Spleen (tissue), 11 donors: Measurements from ENCODE around the gene PIAS4. TPM values are rescaled to one million over a fixed set of nuclear protein-coding genes. Genes with fewer than 3 reads are reported as not detected.

ENCODE experiments used
- DNase-seq: peaks from one replicate; pipeline ENCODE4 v3.0.0-alpha.2; 2020
- H3K27ac ChIP-seq, 8 donors: fragments of 200-600 bp; sonication (generic) in 7 of 8; 1 replicate in 4 of 8; 2 replicates in 4 of 8; pipeline versions ENCODE4 v1.5.0 to v1.8.0; 2016 to 2021; ENCODE audit warnings: inconsistent platforms in 4 of 8, mild to moderate bottlenecking in 4 of 8, moderate library complexity in 1 of 8
- H3K27me3 ChIP-seq, 7 donors: fragments of 200-600 bp; sonication (generic) in 6 of 7; replicated peaks in 1 of 7; 1 replicate in 4 of 7; 2 replicates in 3 of 7; pipeline versions ENCODE4 v1.5.0 to v1.8.0; 2016 to 2021; ENCODE audit warnings: inconsistent platforms in 3 of 7, mild to moderate bottlenecking in 1 of 7
- H3K36me3 ChIP-seq, 6 donors: fragments of 200-600 bp; sonication (generic) in 5 of 6; 1 replicate in 4 of 6; 2 replicates in 2 of 6; pipeline versions ENCODE4 v1.5.0 to v1.8.0; 2016 to 2021; ENCODE audit warnings: inconsistent platforms in 2 of 6
- H3K4me1 ChIP-seq, 6 donors: fragments of 200-600 bp; sonication (generic) in 5 of 6; 1 replicate in 3 of 6; 2 replicates in 3 of 6; pipeline versions ENCODE4 v1.5.0 to v1.8.0; 2016 to 2021; ENCODE audit warnings: inconsistent platforms in 3 of 6
- H3K4me3 ChIP-seq, 8 donors: fragments of 200-600 bp; sonication (generic) in 7 of 8; 1 replicate in 4 of 8; 2 replicates in 4 of 8; pipeline versions ENCODE4 v1.5.0 to v1.8.0; 2016 to 2021; ENCODE audit warnings: inconsistent platforms in 4 of 8, mild to moderate bottlenecking in 4 of 8, moderate library complexity in 2 of 8
- H3K9me3 ChIP-seq, 8 donors: fragments of 200-600 bp; sonication (generic) in 7 of 8; 1 replicate in 4 of 8; 2 replicates in 4 of 8; pipeline versions ENCODE4 v1.5.0 to v1.8.0; 2016 to 2021; ENCODE audit warnings: inconsistent platforms in 4 of 8
- POLR2A ChIP-seq, 3 donors: fragments of 450-650 bp; IDR thresholded peaks; one replicate each; pipeline ENCODE4 v1.5.1; 2017; ENCODE audit warnings: antibody characterized with exemption in 3 of 3, mild to moderate bottlenecking in 1 of 3
- POLR2AphosphoS5 ChIP-seq, 3 donors: sonication (generic); formaldehyde crosslinking; IDR thresholded peaks; one replicate each; pipeline ENCODE4 v1.5.1; 2017; ENCODE audit warnings: antibody characterized with exemption in 3 of 3
- WGBS, 5 donors: extraction: QIAGEN DNeasy Blood & Tissue Kit in 3 of 5; methylation state at CpG; one replicate each; pipeline versions ENCODE4 v1.1.5 to v1.1.7; 2013 to 2018; 5-methylcytosine and 5-hydroxymethylcytosine counted together
- intact Hi-C: fragments of 100-400 bp; cut with DNase I; formaldehyde crosslinking; loops from one replicate; pipeline ENCODE4 v1.15.0; 2023; ENCODE audit warnings: low total_unique reads
- polyA plus RNA-seq, 3 donors: library from polyadenylated mRNA; stranded (reverse); fragments of 200-250 nt; gene quantifications; one replicate each; pipeline ENCODE4 v1.2.1, GENCODE V29; 2013
- total RNA-seq, 7 donors: library from RNA; depleted of rRNA in 3 of 7; stranded (reverse); fragments of >200 nt in 3 of 7; fragmentation: NEBNext Ultra II Directional in 4 of 7; extraction: Animal tissue kit (Norgen Biotek cat#: 25700) in 4 of 7; gene quantifications; one replicate each; pipeline versions ENCODE4 v1.1.0 to v1.2.1, GENCODE V29; 2016 to 2021
- TF ChIP-seq, protein P1 (sequence below), 11 experiments: fragments of 200-600 bp in 7 of 11; fragments of 450-650 bp in 4 of 11; sonication (generic) in 4 of 11; IDR thresholded peaks in 8 of 11; conservative IDR thresholded peaks in 3 of 11; 1 replicate in 7 of 11; 2 replicates in 4 of 11; pipeline versions ENCODE4 v1.4.0 to v1.8.0; 2016 to 2021; ENCODE audit warnings: antibody characterized with exemption in 11 of 11, inconsistent platforms in 4 of 11, mild to moderate bottlenecking in 1 of 11
- donor health status: healthy with polysubstance abuse.
- donor health status: DM: no; HTN: no; CAD: no; lungs with moderate emphysema.
- donor health status: DM: no; HTN: no; CAD: no.
- donor health status: Bipolar disorder and iron deficiency.
- donor health status: healthy.
- donor health status: DM: no; HTN: no; CAD: no.
- donor health status: DM: yes; HTN: yes; CAD: no.

The PIAS4 gene
- total and polyA plus RNA-seq, 10 donors, result 6.2 to 30.5 (median 22.3) TPM

- Histone ChIP-seq H3K27me3 (no peaks in the 10 kb centered on the region), H3K9me3 (peaks cover 0 to 9% (median 0%) of the 10 kb centered on the region in 8 donors), H3K36me3 (peaks cover 0 to 94% (median 39%) of the 10 kb centered on the region in 6 donors), H3K27ac (no peak overlapping the region), H3K4me3 (no peak overlapping the region), H3K4me1 (peaks cover 0 to 34% (median 13%) of the 10 kb centered on the region in 6 donors)
- DNase-seq, result no peak
- intact Hi-C loops, result no loop called here
- no peak for TF ChIP-seq POLR2A (IDR thresholded peaks at IDR 0.05)
- peak in 1 of 3 donors; percentile 42 for TF ChIP-seq POLR2AphosphoS5 (IDR thresholded peaks at IDR 0.05)
- TF ChIP-seq, protein P1, sequence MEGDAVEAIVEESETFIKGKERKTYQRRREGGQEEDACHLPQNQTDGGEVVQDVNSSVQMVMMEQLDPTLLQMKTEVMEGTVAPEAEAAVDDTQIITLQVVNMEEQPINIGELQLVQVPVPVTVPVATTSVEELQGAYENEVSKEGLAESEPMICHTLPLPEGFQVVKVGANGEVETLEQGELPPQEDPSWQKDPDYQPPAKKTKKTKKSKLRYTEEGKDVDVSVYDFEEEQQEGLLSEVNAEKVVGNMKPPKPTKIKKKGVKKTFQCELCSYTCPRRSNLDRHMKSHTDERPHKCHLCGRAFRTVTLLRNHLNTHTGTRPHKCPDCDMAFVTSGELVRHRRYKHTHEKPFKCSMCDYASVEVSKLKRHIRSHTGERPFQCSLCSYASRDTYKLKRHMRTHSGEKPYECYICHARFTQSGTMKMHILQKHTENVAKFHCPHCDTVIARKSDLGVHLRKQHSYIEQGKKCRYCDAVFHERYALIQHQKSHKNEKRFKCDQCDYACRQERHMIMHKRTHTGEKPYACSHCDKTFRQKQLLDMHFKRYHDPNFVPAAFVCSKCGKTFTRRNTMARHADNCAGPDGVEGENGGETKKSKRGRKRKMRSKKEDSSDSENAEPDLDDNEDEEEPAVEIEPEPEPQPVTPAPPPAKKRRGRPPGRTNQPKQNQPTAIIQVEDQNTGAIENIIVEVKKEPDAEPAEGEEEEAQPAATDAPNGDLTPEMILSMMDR (IDR thresholded peaks at IDR 0.05 in 8 of 11, conservative IDR thresholded peaks at IDR 0.05 in 3 of 11), result no peak
- WGBS, 5 donors, result 68 to 80% (median 69%) methylated on average over 7 to 11 of the region's 11 CpGs
Measured at GRCh38 chr19:4025317-4025716, 17.8 kb downstream of the PIAS4 start.

GRCh38 chr19:4027146-4027545, 19.6 kb downstream of the PIAS4 start:
- intact Hi-C loops, result no loop called here
- no peak overlapping the region for H3K4me3 ChIP-seq
- peak in 2 of 3 donors; percentile 19 to 59 for TF ChIP-seq POLR2AphosphoS5 (IDR thresholded peaks at IDR 0.05)
- no peak for TF ChIP-seq POLR2A (IDR thresholded peaks at IDR 0.05)
- TF ChIP-seq, protein P1 (IDR thresholded peaks at IDR 0.05 in 8 of 11, conservative IDR thresholded peaks at IDR 0.05 in 3 of 11), result no peak
- H3K27ac ChIP-seq, result no peak overlapping the region
- peaks cover 0 to 3% (median 0%) of the 10 kb centered on the region in 8 donors for H3K9me3 ChIP-seq
- no peak for DNase-seq
- WGBS, 5 donors, result 90 to 96% (median 92%) methylated on average over 16 of the region's 16 CpGs
- peaks cover 0 to 94% (median 47%) of the 10 kb centered on the region in 6 donors for H3K36me3 ChIP-seq
- H3K27me3 ChIP-seq, result no peaks in the 10 kb centered on the region
- H3K4me1 ChIP-seq, result peaks cover 0 to 21% (median 11%) of the 10 kb centered on the region in 6 donors

GRCh38 chr19:4028334-4029246, 21.1 kb downstream of the PIAS4 start:
- H3K4me3 ChIP-seq, result no peak overlapping the region
- no peaks in the 10 kb centered on the region for H3K27me3 ChIP-seq
- no peak overlapping the region for H3K27ac ChIP-seq
- WGBS, 5 donors, result 92 to 95% (median 94%) methylated on average over 32 to 48 of the region's 48 CpGs
- H3K9me3 ChIP-seq, result no peaks in the 10 kb centered on the region
- intact Hi-C loops, result no loop called here
- peaks cover 0 to 9% (median 3%) of the 10 kb centered on the region in 6 donors for H3K4me1 ChIP-seq
- DNase-seq, result no peak
- peaks cover 0 to 100% (median 59%) of the 10 kb centered on the region in 6 donors for H3K36me3 ChIP-seq
- TF ChIP-seq POLR2A (IDR thresholded peaks at IDR 0.05), result no peak
- peak in 1 of 3 donors; percentile 3 for TF ChIP-seq POLR2AphosphoS5 (IDR thresholded peaks at IDR 0.05)
- TF ChIP-seq, protein P1 (IDR thresholded peaks at IDR 0.05 in 8 of 11, conservative IDR thresholded peaks at IDR 0.05 in 3 of 11), result no peak

DNA sequence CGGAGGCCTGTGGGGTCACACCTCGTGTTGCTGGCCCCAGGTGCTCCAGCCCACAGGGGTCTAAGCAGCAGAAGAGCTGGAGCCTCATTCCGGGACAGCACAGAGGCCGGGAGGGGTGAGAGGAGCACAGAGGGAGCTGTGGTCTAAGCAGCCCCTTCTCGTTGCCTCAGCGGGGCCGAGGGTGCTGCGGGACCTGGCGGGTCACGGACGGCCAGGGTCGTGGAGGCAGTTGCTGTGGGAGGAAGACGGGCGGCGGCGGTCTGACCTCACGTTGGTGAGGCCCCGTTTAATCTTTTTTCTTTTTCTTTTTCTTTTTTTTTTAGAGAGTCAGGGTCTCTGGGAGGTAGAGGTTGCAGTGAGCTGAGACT, 21.7 kb downstream of the PIAS4 start:
- Histone ChIP-seq H3K4me1 (peaks cover 0 to 3% (median 0%) of the 10 kb centered on the region in 6 donors), H3K9me3 (no peaks in the 10 kb centered on the region), H3K4me3 (no peak overlapping the region), H3K27me3 (no peaks in the 10 kb centered on the region), H3K36me3 (peaks cover 0 to 100% (median 61%) of the 10 kb centered on the region in 6 donors), H3K27ac (no peak overlapping the region)
- WGBS, 5 donors, result 90 to 97% (median 94%) methylated on average over 18 of the region's 18 CpGs
- DNase-seq, result no peak
- intact Hi-C loops, result no loop called here
- TF ChIP-seq POLR2AphosphoS5 (IDR thresholded peaks at IDR 0.05), result peak in 2 of 3 donors; percentile 32 to 64
- no peak for TF ChIP-seq POLR2A (IDR thresholded peaks at IDR 0.05)
